Measurements from ENCODE around the gene SUMO3.

DNA sequence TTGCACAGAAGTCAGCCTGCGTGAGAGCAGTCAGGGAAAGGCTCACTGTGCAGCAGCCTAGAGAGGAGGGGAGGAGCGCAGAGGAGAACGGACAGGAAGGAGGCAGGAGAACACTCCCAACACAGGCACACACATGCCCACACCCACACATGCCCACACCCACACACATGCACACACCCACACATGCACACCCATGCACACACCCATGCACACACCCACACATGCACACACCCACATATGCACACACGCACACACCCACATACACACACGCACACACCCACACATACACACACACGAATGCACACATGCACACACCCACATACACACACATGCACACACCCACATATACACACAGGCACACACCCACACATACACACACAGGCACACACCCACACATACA is 7.1 kb downstream of the SUMO3 start:
- TF ChIP-seq EZH2 (IDR thresholded peaks at IDR 0.05) (no peak), POLR2AphosphoS5 (IDR thresholded peaks at IDR 0.05; ENCODE audit: borderline replicate concordance, low read depth, low read length) (no peak), FOXP2 (optimal IDR thresholded peaks at IDR 0.05; ENCODE audit: control extremely low read depth, extremely low read length, insufficient read depth) (no peak)

Measured in SK-N-MC (cell line).